GM23248 (cell line): ENCODE results near the gene LRSAM1. TPM values are rescaled to one million over a fixed set of nuclear protein-coding genes. Genes with fewer than 3 reads are reported as not detected.

ENCODE experiments used
- DNase-seq: peaks from one replicate; pipeline ENCODE4 v3.0.0-alpha.2; 2015
- H2AFZ ChIP-seq: fragments of 200-600 bp; sonication (generic); 2 replicates; pipeline ENCODE4 v1.6.1; 2016; ENCODE audit warnings: antibody characterized with exemption
- H3F3A ChIP-seq: fragments of 200-600 bp; sonication (generic); 2 replicates; pipeline ENCODE4 v1.6.1; 2016; ENCODE audit warnings: mild to moderate bottlenecking, antibody characterized with exemption, mixed run types; ENCODE audit not compliant: insufficient read depth
- H3K27ac ChIP-seq: fragments of 200-600 bp; sonication (generic); 2 replicates; pipeline ENCODE4 v1.5.1; 2016; ENCODE audit warnings: mild to moderate bottlenecking
- H3K27me3 ChIP-seq: fragments of 200-600 bp; sonication (generic); replicated peaks from 2 replicates; pipeline ENCODE4 v1.6.1; 2016; ENCODE audit warnings: mild to moderate bottlenecking; ENCODE audit not compliant: insufficient read depth
- H3K36me3 ChIP-seq: fragments of 200-600 bp; sonication (generic); 2 replicates; pipeline ENCODE4 v1.6.1; 2016; ENCODE audit warnings: low read depth, mild to moderate bottlenecking
- H3K4me1 ChIP-seq: fragments of 200-600 bp; sonication (generic); 2 replicates; pipeline ENCODE4 v1.6.1; 2016; ENCODE audit warnings: mild to moderate bottlenecking; ENCODE audit not compliant: insufficient read depth
- H3K4me2 ChIP-seq: fragments of 200-600 bp; sonication (generic); one replicate; pipeline ENCODE4 v1.6.1; 2016; ENCODE audit warnings: mild to moderate bottlenecking; ENCODE audit not compliant: unreplicated experiment
- H3K4me3 ChIP-seq: fragments of 200-600 bp; sonication (generic); 2 replicates; pipeline ENCODE4 v1.5.1; 2016; ENCODE audit warnings: mild to moderate bottlenecking
- H3K79me2 ChIP-seq: fragments of 200-600 bp; sonication (generic); 2 replicates; pipeline ENCODE4 v1.6.1; 2016; ENCODE audit warnings: mild to moderate bottlenecking; ENCODE audit not compliant: insufficient read depth
- H3K9ac ChIP-seq: fragments of 200-600 bp; sonication (generic); 2 replicates; pipeline ENCODE4 v1.6.1; 2016; ENCODE audit warnings: mild to moderate bottlenecking
- H3K9me2 ChIP-seq: fragments of 200-600 bp; sonication (generic); 2 replicates; pipeline ENCODE4 v1.6.1; 2016; ENCODE audit warnings: mixed run types, mild to moderate bottlenecking, moderate library complexity; ENCODE audit not compliant: insufficient read depth
- H3K9me3 ChIP-seq: fragments of 200-600 bp; sonication (generic); one replicate; pipeline ENCODE4 v1.6.1; 2017; ENCODE audit warnings: low read depth
- H4K20me1 ChIP-seq: fragments of 200-600 bp; sonication (generic); 2 replicates; pipeline ENCODE4 v1.6.0; 2016; ENCODE audit not compliant: insufficient read depth
- EZH2 ChIP-seq: fragments of 200-600 bp; sonication (generic); IDR thresholded peaks from 2 replicates; pipeline ENCODE4 v1.6.1; 2018; ENCODE audit warnings: antibody characterized with exemption, mild to moderate bottlenecking; ENCODE audit not compliant: insufficient read depth, poor library complexity, severe bottlenecking
- EZH2phosphoT487 ChIP-seq: fragments of 200-600 bp; sonication (generic); IDR thresholded peaks from 2 replicates; pipeline ENCODE4 v1.6.1; 2018; ENCODE audit warnings: antibody characterized with exemption, moderate library complexity, mild to moderate bottlenecking, low read depth; ENCODE audit not compliant: insufficient read depth
- WGBS, 2 experiments: methylation state at CpG; one replicate each; pipeline ENCODE4 v1.1.6; 2015 to 2017; ENCODE audit warnings: low lambda C conversion rate in 2 of 2, low coverage in 1 of 2; ENCODE audit errors: missing lambda C conversion rate in 2 of 2; 5-methylcytosine and 5-hydroxymethylcytosine counted together
- in situ Hi-C: fragments of 300-500 bp; cut with MboI; formaldehyde crosslinking; loops from 2 replicates; pipeline ENCODE4 v1.15.0; 2020
- polyA plus RNA-seq: library from polyadenylated mRNA; unstranded; fragments of >200 nt; fragmentation: Nextera tagmentation; extraction: Ambion mirVana; gene quantifications from 2 replicates; pipeline ENCODE4 v1.2.1, GENCODE V29; 2016
- total RNA-seq: library from RNA; depleted of rRNA; stranded (reverse); fragments of >200 nt; shearing (Covaris generic); gene quantifications from 2 replicates; pipeline ENCODE4 v1.2.3, GENCODE V29; 2014

Gene LRSAM1
- total and polyA plus RNA-seq, 2 experiments from 2014 or later: 14.9 to 15.5 TPM

GRCh38 chr9:127495884-127496555, 44.7 kb downstream of the LRSAM1 start:
- no peak overlapping the region for H2AFZ ChIP-seq
- in situ Hi-C loops: no loop called here

GRCh38 chr9:127496974-127497373, 45.7 kb downstream of the LRSAM1 start:
- Histone ChIP-seq H3K4me3 (no peak overlapping the region), H3K36me3 (peaks cover 18% of the 10 kb centered on the region; the same call in 1 of the 2 replicates), H3K4me2 (no peak overlapping the region), H3K27me3 (no peaks in the 10 kb centered on the region), H2AFZ (no peak overlapping the region), H3K79me2 (0 out of 2 replicates have a peak, but pooled peaks cover 3% of the 10 kb centered on the region), H3K4me1 (peaks cover 9% of the 10 kb centered on the region), H3K9ac (no peak overlapping the region), H3F3A (peaks cover 73% of the 10 kb centered on the region), H3K9me3 (no peaks in the 10 kb centered on the region), H4K20me1 (no peaks in the 10 kb centered on the region), H3K9me2 (no peaks in the 10 kb centered on the region), H3K27ac (peak overlapping the region; percentile 75; the same call in 1 of the 2 replicates)
- in situ Hi-C loops: no loop called here
- TF ChIP-seq EZH2phosphoT487: no peak
- TF ChIP-seq EZH2: no peak
- 86 to 88% methylated on average over 12 of the region's 12 CpGs for WGBS, 2 experiments
- DNase-seq: no peak

More at GRCh38 chr9:127495884-127496555, 44.7 kb downstream of the LRSAM1 start:
- Histone ChIP-seq H3K4me3 (no peak overlapping the region), H3K4me2 (peak overlapping the region; percentile 31), H3K4me1 (peaks cover 9% of the 10 kb centered on the region), H4K20me1 (no peaks in the 10 kb centered on the region), H3K27ac (peak overlapping the region; percentile 75), H3K9me2 (no peaks in the 10 kb centered on the region), H3F3A (peaks cover 64% of the 10 kb centered on the region), H3K36me3 (peaks cover 13% of the 10 kb centered on the region; the same call in 1 of the 2 replicates), H3K79me2 (no peaks in the 10 kb centered on the region), H3K9ac (peak overlapping the region; percentile 47; the same call in 1 of the 2 replicates), H3K9me3 (no peaks in the 10 kb centered on the region), H3K27me3 (no peaks in the 10 kb centered on the region)
- TF ChIP-seq EZH2: no peak
- no peak for DNase-seq
- WGBS, 2 experiments: 83 to 84% methylated on average over 14 of the region's 14 CpGs

- H3K9me3 ChIP-seq: no peaks in the 10 kb centered on the region
- no peak overlapping the region for H2AFZ ChIP-seq
- H3K79me2 ChIP-seq: 0 out of 2 replicates have a peak, but pooled peaks cover 5% of the 10 kb centered on the region
- in situ Hi-C loops: no loop called here
- no peak overlapping the region for H3K4me2 ChIP-seq
- H3K27me3 ChIP-seq: no peaks in the 10 kb centered on the region
- no peaks in the 10 kb centered on the region for H3K9me2 ChIP-seq
- H4K20me1 ChIP-seq: no peaks in the 10 kb centered on the region
- 86 to 93% methylated on average over 13 of the region's 13 CpGs for WGBS, 2 experiments
- DNase-seq: no peak
- peaks cover 9% of the 10 kb centered on the region for H3K4me1 ChIP-seq
- H3K9ac ChIP-seq: no peak overlapping the region
- H3K36me3 ChIP-seq: peaks cover 23% of the 10 kb centered on the region; the same call in 1 of the 2 replicates
- TF ChIP-seq EZH2 (no peak), EZH2phosphoT487 (no peak)
- peaks cover 73% of the 10 kb centered on the region for H3F3A ChIP-seq
- no peak overlapping the region for H3K4me3 ChIP-seq
- no peak overlapping the region for H3K27ac ChIP-seq
Measured at GRCh38 chr9:127497656-127498290, 46.5 kb downstream of the LRSAM1 start.

GRCh38 chr9:127498298-127498697, 47.0 kb downstream of the LRSAM1 start:
- Histone ChIP-seq H3K79me2 (0 out of 2 replicates have a peak, but pooled peaks cover 5% of the 10 kb centered on the region), H3K9ac (no peak overlapping the region), H3K9me2 (no peaks in the 10 kb centered on the region), H3K27me3 (no peaks in the 10 kb centered on the region), H3K27ac (no peak overlapping the region), H2AFZ (no peak overlapping the region), H3K4me3 (no peak overlapping the region), H3K9me3 (no peaks in the 10 kb centered on the region), H4K20me1 (no peaks in the 10 kb centered on the region), H3F3A (peaks cover 67% of the 10 kb centered on the region), H3K36me3 (peaks cover 25% of the 10 kb centered on the region; the same call in 1 of the 2 replicates), H3K4me1 (peaks cover 9% of the 10 kb centered on the region), H3K4me2 (no peak overlapping the region)
- 91 to 95% methylated on average over 5 of the region's 5 CpGs for whole genome bisulfite sequencing, 2 experiments
- TF ChIP-seq EZH2 (no peak), EZH2phosphoT487 (no peak)
- in situ Hi-C loops: no loop called here
- DNase-seq: no peak
